D721Med (cell line): ENCODE data around the gene STT3A.

Experiments
- DNase-seq: peaks from one replicate; pipeline ENCODE4 v3.0.0; 2011; ENCODE audit warnings: low spot score; ENCODE audit not compliant: insufficient read length
- FAIRE-seq: peaks from 2 replicates; lab custom pipeline; 2011; peaks lifted over from hg19 to GRCh38; lab: Jason Lieb, UNC
- CTCF ChIP-seq: IDR thresholded peaks from 2 replicates; pipeline ENCODE4 v1.5.1; 2012; ENCODE audit warnings: mild to moderate bottlenecking, control low read depth; ENCODE audit not compliant: insufficient read depth; ENCODE audit errors: missing control alignments

The STT3A gene

GRCh38 chr11:125649465-125650166, 57.0 kb downstream of the STT3A start:
- FAIRE-seq (no peak), DNase-seq (no peak)
- TF ChIP-seq CTCF: no peak

GRCh38 chr11:125662689-125663088, 70.0 kb downstream of the STT3A start:
- no peak for FAIRE-seq
- DNase-seq: no peak
- no peak for TF ChIP-seq CTCF

- no peak for FAIRE-seq
- TF ChIP-seq CTCF: no peak
- no peak for DNase-seq
These were observed 71.3 kb downstream of the STT3A start for GRCh38 chr11:125663910-125664309.

- no peak for DNase-seq
- FAIRE-seq: no peak
- TF ChIP-seq CTCF: no peak
These were observed 74.5 kb downstream of the STT3A start for GRCh38 chr11:125667151-125667550.

GRCh38 chr11:125670172-125670571, 77.5 kb downstream of the STT3A start:
- no peak for TF ChIP-seq CTCF
- FAIRE-seq: no peak
- no peak for DNase-seq

- DNase-seq (no peak), FAIRE-seq (no peak)
- no peak for TF ChIP-seq CTCF
These were observed 78.9 kb downstream of the STT3A start for GRCh38 chr11:125671561-125671960.
